ENCODE measurements around the gene SVIL. TPM values are rescaled to one million over a fixed set of nuclear protein-coding genes. Genes with fewer than 3 reads are reported as not detected.
"Not testable (repeated sequence)": the region's sequence is repeated elsewhere in the genome, so short reads cannot be mapped to it uniquely, and the experiment has no call there.

The SVIL gene
- total and polyA plus RNA-seq, 2 donors (not counting 1 experiment from before 2014, with no cell fraction given) = 17.7 to 94.3 TPM

DNA sequence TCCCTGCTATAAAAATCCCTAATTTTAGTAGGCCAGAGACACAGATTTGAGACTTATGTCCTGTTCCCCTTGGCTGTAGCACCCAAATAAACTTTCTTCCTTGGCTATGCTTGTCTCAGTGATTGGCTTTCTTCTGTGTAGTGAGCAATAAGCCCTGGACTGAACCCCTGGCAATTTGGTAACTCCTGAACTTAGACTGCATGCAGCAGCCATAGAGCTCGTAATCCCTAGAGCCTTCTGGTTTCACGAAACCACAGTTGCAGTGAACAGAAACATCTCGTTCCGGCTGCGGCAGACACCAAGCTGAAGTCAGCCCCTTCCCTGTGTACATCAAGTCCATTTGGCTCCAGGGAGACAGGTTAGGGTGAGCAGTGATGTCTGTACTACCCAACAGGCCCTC, 173.7 kb downstream of the SVIL start:
- TF ChIP-seq EZH2 (IDR thresholded peaks at IDR 0.05; ENCODE audit: low read length, missing control alignments) (no peak), CTCF (conservative IDR thresholded peaks at IDR 0.05 in 1 of 2, IDR thresholded peaks at IDR 0.05 in 1 of 2; ENCODE audit: low read depth in 1 of 2, low read length in 2 of 2) (no peak)
- Histone ChIP-seq H3K79me2 (ENCODE audit: control insufficient read depth, insufficient read depth, low read length) (no peaks in the 10 kb centered on the region), H3K36me3 (ENCODE audit: control insufficient read depth, insufficient read depth, low read length) (peaks cover 10% of the 10 kb centered on the region), H3K4me3 (replicated peaks in 1 of 4; ENCODE audit: control extremely low read depth in 1 of 4, insufficient read depth in 1 of 4, low read depth in 3 of 4, low read length in 4 of 4) (no peak overlapping the region), H3K4me2 (ENCODE audit: extremely low read depth, insufficient read depth, low read length) (no peak overlapping the region), H3K27ac (ENCODE audit: insufficient read depth, low read length) (no peak overlapping the region), H3K9ac (ENCODE audit: insufficient read depth, low read length) (no peak overlapping the region), H4K20me1 (ENCODE audit: control insufficient read depth, extremely low read depth, insufficient read depth, low read length) (no peaks in the 10 kb centered on the region), H3K9me3 (ENCODE audit: control insufficient read depth, insufficient read depth, low read depth, low read length) (no peaks in the 10 kb centered on the region), H3K27me3 (ENCODE audit: control insufficient read depth, insufficient read depth, low read length) (no peaks in the 10 kb centered on the region), H2AFZ (ENCODE audit: low read length) (no peak overlapping the region), H3K4me1 (ENCODE audit: control insufficient read depth, extremely low read depth, insufficient read depth, low read length) (no peaks in the 10 kb centered on the region)
- DNase-seq (ENCODE audit: low read depth in 2 of 2) = no peak

- H3K27me3 ChIP-seq (ENCODE audit: control insufficient read depth, insufficient read depth, low read length); H4K20me1 ChIP-seq (ENCODE audit: control insufficient read depth, extremely low read depth, insufficient read depth, low read length); H3K9me3 ChIP-seq (ENCODE audit: control insufficient read depth, insufficient read depth, low read depth, low read length); H3K79me2 ChIP-seq (ENCODE audit: control insufficient read depth, insufficient read depth, low read length); H3K27ac ChIP-seq (ENCODE audit: insufficient read depth, low read length); H3K9ac ChIP-seq (ENCODE audit: insufficient read depth, low read length); DNase-seq (ENCODE audit: low read depth in 2 of 2); H3K4me2 ChIP-seq (ENCODE audit: extremely low read depth, insufficient read depth, low read length); H3K4me1 ChIP-seq (ENCODE audit: control insufficient read depth, extremely low read depth, insufficient read depth, low read length); H3K36me3 ChIP-seq (ENCODE audit: control insufficient read depth, insufficient read depth, low read length); H2AFZ ChIP-seq (ENCODE audit: low read length); H3K4me3 ChIP-seq (replicated peaks in 1 of 4; ENCODE audit: control extremely low read depth in 1 of 4, insufficient read depth in 1 of 4, low read depth in 3 of 4, low read length in 4 of 4): not testable (repeated sequence)
Observed at GRCh38 chr10:29458190-29458589, 176.6 kb downstream of the SVIL start.

GRCh38 chr10:29455095-29455494, 179.7 kb downstream of the SVIL start:
- Histone ChIP-seq H3K36me3 (ENCODE audit: control insufficient read depth, insufficient read depth, low read length) (peaks cover 3% of the 10 kb centered on the region), H4K20me1 (ENCODE audit: control insufficient read depth, extremely low read depth, insufficient read depth, low read length) (no peaks in the 10 kb centered on the region), H3K9me3 (ENCODE audit: control insufficient read depth, insufficient read depth, low read depth, low read length) (no peaks in the 10 kb centered on the region), H3K9ac (ENCODE audit: insufficient read depth, low read length) (no peak overlapping the region), H3K4me3 (replicated peaks in 1 of 4; ENCODE audit: control extremely low read depth in 1 of 4, insufficient read depth in 1 of 4, low read depth in 3 of 4, low read length in 4 of 4) (no peak overlapping the region), H3K4me2 (ENCODE audit: extremely low read depth, insufficient read depth, low read length) (no peak overlapping the region), H3K79me2 (ENCODE audit: control insufficient read depth, insufficient read depth, low read length) (no peaks in the 10 kb centered on the region), H2AFZ (ENCODE audit: low read length) (no peak overlapping the region), H3K27me3 (ENCODE audit: control insufficient read depth, insufficient read depth, low read length) (no peaks in the 10 kb centered on the region), H3K4me1 (ENCODE audit: control insufficient read depth, extremely low read depth, insufficient read depth, low read length) (no peaks in the 10 kb centered on the region), H3K27ac (ENCODE audit: insufficient read depth, low read length) (no peak overlapping the region)
- TF ChIP-seq CTCF (conservative IDR thresholded peaks at IDR 0.05 in 1 of 2, IDR thresholded peaks at IDR 0.05 in 1 of 2; ENCODE audit: low read depth in 1 of 2, low read length in 2 of 2) = no peak
- no peak for TF ChIP-seq EZH2 (IDR thresholded peaks at IDR 0.05; ENCODE audit: low read length, missing control alignments)
- DNase-seq (ENCODE audit: low read depth in 2 of 2) = no peak

Data from fibroblast of lung (primary cell).